A204.1 (cell line): ENCODE data around the gene ZNF438.
"Not testable (repeated sequence)": the region's sequence is repeated elsewhere in the genome, so short reads cannot be mapped to it uniquely, and the experiment has no call there.

Source experiments
- FAIRE-seq: peaks from 2 replicates; lab custom pipeline; 2012; peaks lifted over from hg19 to GRCh38; lab: Jason Lieb, UNC

ZNF438 gene, protein sequence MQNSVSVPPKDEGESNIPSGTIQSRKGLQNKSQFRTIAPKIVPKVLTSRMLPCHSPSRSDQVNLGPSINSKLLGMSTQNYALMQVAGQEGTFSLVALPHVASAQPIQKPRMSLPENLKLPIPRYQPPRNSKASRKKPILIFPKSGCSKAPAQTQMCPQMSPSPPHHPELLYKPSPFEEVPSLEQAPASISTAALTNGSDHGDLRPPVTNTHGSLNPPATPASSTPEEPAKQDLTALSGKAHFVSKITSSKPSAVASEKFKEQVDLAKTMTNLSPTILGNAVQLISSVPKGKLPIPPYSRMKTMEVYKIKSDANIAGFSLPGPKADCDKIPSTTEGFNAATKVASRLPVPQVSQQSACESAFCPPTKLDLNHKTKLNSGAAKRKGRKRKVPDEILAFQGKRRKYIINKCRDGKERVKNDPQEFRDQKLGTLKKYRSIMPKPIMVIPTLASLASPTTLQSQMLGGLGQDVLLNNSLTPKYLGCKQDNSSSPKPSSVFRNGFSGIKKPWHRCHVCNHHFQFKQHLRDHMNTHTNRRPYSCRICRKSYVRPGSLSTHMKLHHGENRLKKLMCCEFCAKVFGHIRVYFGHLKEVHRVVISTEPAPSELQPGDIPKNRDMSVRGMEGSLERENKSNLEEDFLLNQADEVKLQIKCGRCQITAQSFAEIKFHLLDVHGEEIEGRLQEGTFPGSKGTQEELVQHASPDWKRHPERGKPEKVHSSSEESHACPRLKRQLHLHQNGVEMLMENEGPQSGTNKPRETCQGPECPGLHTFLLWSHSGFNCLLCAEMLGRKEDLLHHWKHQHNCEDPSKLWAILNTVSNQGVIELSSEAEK

DNA sequence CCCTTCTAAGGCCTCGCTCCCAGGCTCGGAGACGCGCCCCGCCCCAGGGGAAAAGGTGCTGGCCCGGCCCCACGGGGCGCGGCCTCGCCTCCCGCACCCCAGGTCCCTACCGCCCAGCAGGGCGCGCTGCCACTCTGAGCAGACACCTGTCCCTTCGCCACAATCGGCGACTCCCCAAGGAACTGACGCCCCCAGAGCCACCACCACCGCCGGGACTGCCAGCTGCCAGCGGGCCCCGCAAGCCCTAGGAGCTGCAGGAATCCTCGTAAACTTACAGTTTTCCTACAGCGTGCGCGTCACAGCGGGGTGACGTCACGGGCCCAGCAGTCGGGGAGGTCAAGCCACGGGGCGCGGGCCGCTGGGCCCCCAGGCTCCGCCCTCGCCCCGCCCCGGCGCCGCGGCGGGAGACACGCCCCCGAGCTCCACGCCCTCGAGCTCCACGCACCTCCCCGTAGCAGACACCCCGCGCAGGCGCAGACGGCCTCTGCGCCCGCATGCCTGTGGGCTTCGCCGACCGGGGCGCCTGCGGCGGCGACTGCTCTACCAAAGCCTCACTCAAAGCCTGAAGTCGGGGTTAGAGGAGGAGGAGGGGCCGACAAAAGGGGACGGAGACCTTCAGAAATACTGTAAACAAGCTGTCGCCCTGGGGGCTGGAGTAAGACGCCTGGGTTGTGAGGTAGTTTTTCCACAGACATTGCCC lies at the start of gene ZNF438:
Gene ZNF438 (minus strand): TSS at position 308 of the 700 bp plus-strand sequence. CDS start 154,831 bp downstream, outside the sequence.
- no peak for FAIRE-seq

DNA sequence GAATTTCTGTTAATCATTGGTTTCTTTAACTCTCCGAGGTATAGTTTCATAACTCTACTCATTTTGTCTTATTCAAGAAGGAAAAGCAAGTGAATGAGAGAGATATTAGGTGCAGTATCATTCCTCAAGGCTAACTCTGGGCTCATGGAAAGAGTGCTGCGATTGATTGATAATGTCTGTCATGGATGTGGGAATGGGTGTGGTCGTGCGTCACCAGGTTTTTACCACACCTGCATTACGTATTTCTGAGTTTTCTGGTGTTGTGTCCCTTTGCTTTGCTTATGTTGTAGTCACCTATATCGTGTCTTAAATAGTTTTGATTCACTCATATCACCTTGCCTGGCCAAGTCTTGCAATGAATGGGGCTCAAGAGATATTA lies 44.9 kb upstream of the ZNF438 start:
- FAIRE-seq, result no peak

DNA sequence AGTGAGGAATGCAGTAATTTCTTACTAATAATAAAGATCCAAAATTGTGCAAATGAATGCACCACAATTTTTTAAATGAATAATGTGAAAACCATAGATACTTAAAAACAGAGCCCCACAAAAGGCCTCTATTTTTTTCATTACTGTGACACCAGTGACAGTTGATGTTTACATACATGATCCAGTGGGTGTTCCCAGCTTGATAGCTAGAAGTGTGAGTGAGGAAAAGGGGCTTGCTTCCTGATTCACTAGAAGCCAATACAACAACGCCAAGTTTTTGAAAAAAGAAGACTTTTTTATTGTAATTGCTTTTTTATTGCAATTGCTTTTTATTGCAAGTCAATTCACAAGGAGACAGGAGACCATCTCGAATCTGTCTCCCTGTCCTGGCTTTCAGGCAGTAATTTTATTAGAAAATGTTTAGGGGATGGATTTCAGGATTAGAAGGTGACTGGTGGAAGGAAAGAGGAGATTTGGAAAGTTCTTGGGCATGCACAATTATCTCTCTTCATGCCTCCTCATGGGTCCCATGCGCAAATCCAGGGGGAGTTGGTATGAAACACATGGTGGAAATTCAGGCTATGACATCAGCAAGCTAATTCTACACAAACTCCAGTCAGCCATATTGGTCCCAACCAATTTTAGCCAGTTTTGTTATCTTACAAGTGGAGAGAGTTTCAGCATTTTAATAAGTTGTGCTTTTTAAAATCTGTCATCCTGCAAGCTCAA lies 44.4 kb upstream of the ZNF438 start:
- no peak for FAIRE-seq

DNA sequence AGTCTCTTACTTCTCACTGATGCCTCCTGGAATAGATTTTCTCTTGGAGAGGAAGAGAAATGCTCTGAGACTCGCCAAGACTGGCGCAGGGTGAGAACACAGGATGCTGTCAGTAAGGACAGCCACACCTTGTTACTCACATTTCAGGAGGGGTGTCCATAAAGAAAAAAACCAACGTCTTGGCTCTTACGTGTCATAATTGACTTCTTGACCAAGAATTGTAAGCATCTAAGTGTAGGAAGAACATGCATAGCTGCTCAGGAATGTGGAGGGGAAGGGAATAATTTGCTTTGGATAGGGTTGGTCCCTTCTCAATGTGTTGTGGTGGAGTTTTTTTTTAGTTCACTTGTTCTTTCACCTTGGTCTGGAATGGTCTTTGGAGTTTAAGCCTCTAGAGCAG lies 43.8 kb upstream of the ZNF438 start:
- FAIRE-seq, result no peak

DNA sequence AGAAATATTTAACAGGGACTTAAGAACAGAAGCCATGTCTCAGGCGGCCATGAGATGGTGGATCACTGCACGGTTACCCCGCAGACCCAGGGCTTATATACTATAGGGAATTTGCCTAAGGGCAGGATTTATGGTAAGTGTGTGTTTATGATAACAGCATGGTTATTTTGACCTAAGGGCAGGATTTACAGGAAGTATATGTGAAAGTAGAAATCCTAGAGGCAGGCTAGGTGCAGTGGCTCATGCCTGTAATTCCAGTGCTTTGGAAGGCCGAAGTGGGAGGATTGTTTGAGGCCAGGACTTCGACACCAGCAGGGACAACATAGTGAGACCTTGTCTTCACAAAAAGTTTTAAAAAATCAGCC lies 43.0 kb upstream of the ZNF438 start:
- no peak for FAIRE-seq

DNA sequence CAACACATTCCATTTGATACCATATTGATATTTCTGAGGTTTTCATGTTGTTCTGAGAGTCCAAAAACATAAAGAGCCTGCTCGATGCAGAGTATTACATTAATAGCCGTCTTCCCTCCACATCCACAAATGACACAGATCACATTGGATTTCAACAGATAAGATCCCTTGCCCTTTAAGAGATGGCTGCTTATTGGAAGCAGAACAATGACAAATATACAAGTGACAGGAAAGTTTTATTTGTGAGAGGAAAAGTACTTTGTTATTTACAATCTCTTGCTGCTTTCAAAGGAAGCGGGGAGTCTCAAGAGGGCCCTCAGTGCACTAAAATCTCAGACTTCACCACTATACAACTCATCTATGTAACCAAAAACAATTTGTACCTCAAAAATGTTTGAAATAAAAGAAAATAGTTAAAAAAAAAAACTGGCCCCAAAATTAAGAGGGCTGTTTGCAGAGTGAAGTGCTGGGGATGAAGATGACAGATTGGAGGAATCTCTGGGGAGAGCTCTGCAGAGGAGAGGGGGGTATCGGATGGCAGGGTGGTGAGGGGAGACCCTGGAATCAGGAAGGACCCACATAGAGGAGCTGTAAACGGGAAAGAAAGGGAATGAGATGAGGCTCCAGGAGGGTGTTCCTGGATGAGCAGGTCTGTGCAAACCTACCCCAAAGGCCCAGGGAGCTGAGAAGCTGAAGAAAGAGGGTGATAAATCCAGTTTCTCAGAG lies 42.5 kb upstream of the ZNF438 start:
- FAIRE-seq, result no peak

DNA sequence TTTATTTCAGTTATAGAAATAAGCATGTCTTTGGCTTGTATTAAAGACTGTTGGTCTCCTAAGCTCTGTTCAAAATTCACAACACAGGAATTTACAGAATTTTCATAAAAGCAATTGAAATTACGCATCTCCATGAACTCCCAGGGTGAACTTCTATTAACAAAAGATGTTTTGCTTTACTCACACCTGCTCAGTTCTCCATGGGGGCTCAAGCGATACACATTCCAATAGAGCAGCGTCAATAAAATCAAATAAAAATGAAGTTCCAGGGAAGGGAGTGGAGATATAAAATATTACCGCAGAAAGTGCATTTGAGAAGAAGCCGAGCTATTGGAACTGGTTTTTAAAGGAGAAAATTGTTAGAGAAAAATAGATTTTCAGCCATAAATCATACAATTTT lies 41.5 kb upstream of the ZNF438 start:
- FAIRE-seq, result no peak

DNA sequence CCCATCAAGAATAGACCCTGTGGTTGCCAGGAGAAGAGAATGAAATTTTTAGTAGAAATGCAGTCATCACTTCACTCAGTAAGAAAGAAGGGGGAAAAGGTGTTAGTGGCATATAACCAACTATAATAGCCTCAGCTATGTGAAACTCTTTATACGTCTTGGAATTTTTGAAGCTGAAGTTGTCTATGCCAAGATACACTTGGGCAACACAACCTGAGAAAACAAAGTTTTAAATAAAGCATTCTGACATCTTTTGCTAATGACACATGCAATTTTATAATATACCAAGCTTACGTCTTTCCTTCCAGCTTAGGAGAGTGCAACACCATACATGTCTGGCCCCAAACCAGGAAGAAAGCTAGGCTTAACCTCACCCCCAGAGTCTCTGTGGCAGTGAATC lies 40.8 kb upstream of the ZNF438 start:
- no peak for FAIRE-seq

DNA sequence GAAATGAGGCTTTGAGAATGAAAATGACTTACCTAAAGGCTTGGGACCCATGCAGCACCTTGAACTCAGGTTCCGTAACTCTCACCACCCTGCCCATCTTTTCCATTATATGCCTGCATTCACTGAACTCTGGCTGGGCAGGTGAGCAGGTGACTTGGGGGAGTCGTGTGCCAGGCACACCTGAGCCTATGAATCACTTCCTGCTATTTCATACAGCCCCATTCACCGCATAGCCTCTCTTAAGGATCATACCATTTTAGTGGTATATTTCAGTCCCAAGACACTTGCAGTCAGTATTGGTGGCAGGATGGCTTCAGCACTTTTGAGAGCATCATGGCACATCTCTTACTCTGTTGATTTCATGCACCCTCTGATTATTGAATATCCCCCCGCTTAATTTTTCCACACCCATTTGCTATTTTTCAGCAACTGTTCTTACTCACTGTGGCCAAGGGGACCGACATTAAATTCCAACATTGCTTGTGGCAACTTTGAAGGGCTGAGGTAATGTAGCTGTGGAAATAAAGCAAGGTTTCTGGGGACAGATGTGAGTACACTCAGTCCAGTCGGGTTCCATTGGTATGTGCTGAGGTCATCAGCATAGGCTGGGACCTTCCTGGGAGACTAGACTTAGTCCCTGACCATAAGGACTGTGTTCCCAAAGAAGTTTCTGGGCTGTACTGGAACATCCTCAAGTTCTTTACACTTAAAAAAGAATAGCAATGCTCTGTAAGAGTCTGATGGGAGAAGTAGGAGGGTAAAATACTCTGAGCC lies 39.8 kb upstream of the ZNF438 start:
- FAIRE-seq, result no peak

DNA sequence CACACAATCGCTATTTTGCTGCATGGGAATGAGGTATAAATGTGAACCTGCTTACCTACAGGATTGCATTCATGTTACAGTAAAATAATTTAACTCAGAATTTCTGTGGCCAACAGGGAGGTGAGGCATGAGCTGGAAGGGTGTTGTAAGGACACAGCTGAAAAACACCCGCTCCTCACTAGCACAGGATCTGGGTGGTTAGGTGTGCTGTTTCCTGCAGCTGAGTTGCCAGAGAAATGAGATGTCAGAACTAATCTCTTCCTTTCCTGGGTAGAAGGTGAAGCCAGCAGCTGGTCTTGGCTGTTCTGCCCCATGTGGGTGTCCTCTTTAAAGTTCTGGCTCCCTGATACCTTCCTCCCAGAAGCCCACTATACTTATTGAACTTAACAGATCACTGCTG lies 39.0 kb upstream of the ZNF438 start:
- FAIRE-seq, result no peak

DNA sequence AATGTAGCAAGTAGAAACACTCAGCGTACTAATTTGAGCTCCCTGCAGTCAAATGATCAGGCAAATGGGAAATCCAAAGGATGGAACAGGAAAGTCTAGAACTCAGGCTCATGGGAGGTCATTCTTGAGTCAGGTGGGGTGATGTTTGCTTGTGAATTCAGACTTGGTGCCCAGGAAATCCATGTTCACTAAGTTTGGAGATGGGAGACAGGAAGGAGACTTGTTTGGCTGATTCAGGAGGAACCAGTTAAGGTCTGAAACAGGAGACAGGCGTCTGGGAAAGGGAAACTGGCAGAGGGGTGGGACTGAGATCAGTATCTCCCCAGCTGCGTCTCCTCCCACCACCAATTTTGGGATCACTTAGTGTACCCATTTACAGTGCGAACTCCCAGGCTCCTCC lies 38.4 kb upstream of the ZNF438 start:
- no peak for FAIRE-seq

DNA sequence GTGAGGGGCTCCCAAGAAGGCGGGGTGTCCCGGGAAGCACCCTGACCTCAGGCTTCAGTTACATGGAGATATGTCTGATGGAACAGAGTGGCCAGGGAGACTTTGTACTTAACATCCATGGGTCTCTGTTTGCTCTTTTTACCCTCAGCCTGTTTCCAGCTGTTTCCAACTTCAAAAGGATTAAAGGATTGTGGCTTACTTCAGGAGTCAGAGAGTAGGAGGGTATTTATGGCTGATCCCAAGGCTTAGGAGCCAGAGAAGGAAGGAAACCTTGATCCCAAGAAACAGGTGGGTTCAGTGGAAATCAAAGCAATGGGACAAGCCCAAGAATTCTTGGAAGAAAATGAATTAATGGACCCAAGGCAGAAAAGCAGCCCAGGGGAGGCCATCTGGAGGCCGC lies 37.7 kb upstream of the ZNF438 start:
- FAIRE-seq, result no peak

DNA sequence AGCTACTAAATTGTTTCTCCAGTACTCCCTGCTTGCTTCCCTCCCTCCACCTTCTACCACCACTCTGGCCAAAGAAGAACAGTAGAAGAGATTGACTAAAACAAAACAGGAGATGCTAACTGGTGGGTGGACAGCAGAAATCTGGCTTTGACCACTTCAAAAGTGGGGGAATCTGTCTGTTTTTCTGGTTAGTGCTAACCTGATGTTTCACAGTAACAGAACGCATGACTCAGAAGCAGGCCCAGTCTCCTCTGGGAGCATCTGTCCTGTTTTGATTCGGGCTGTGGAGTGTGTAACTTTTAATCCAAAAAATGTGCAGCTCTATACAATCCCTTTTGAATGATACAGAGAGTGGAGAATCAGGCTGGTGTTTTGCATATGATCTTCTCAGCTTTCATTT lies 32.7 kb upstream of the ZNF438 start:
- no peak for FAIRE-seq

DNA sequence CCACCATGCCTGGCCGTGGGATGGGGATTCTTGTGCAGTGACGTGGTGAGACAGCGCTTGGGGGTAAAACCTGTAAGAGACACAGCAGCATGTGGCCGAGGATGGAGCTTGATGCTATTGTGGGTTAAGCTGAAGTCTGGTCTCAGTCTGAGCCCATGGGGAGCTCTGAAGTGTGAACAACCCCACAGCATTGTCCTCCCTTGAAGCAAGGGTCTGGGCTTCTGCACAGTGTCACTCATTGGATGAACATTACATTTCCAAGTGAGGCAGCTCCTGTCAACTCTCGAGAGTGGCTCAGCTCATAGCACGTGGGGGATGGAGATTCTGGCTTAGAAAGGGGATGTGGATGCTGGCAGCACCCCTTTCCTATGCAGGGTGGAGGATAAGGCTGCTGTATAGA lies 32.2 kb upstream of the ZNF438 start:
- FAIRE-seq, result no peak

DNA sequence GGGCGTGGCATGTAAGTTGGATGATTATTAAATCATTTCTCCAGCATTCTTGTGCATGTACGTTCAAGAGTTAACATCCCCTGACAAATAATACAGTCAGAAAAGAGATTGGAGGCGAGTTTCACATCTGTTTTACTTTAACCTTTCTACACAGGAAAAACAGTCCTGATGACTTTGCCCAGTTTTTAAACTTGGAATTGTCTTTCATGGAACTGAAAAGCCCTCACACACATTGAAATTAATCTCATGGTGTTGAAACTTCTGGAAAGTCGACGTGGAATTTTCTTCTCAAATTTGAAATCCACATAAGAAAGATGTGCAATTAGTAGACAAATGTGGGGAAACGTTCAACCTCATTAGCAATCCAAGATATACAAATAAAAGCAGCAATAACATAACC lies 31.2 kb upstream of the ZNF438 start:
- no peak for FAIRE-seq

DNA sequence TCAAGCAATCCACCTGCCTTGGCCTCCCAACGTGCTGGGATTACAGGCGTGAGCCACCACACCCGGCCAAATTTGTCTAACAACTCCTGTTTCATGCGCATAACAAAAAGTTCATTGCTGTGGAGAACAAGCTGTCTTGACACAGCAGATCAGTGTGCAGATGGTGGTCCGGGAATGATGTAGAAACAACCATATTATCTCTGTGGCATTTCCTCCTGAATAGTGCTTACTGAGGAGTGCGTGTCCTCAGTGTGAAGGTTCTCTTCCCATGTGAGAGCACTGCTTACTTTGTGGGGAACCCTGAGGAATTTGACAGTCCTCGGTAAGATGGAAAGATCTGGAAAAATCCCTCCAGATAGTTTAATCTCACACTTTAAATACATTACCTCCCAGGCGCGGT lies 30.3 kb upstream of the ZNF438 start:
- FAIRE-seq, result no peak

DNA sequence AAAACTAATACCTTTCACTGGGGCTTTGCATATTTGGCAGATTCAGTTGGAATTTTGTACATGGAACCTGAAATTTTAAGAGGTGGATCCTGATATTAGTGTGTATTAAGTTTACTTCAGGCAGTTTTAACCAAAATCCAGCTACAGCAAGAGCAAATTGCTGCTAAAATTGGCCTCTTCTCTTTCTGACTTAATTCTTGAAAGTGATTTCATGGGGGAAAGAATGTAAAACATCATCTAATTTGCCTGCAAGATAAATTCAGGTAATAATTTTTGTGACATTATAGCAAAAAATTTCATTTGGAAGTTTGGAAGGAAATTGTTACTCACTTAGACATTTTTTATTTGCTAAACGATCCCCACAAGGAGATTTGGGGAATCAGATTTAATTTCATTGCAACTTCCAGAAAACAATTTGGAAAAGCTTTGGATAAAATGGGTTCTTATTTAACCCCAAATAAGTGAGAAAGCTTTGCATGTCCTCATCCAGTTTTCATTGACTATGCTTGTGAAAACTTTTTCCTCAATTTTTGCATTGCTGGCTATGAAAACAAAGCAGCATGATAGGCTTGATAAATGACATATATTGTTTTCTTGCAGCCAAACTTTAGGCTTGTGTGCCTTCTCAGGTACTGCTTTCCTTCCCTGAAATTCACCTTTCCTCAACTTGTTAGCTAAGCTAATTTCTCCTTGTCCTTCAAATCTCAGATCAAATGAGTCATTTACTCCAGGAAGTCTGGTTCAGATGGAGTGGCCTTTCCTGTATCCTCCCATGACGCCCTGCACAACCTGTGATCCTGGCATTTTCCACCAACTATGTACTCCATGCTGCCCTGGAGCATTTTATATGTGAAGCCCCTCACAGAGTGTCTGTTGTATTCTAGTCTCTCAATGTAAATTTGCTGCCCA lies 27.4 kb upstream of the ZNF438 start:
- FAIRE-seq, result no peak

DNA sequence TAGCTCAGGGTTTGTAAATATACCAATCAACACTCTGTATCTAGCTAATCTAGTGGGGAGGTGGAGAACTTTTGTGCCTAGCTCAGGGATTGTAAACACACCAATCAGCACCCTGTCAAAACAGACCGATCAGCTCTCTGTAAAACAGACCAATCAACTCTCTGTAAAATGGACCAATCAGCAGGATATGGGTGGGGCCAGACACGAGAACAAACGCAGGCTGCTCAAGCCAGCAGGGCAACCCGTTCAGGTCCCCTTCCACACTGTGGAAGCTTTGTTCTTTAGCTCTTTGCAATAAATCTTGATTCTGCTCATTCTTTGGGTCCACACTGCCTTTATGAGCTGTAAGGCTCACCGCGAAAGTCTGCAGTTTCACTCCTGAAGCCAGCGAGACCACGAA lies 25.0 kb upstream of the ZNF438 start:
- not testable (repeated sequence) for FAIRE-seq

DNA sequence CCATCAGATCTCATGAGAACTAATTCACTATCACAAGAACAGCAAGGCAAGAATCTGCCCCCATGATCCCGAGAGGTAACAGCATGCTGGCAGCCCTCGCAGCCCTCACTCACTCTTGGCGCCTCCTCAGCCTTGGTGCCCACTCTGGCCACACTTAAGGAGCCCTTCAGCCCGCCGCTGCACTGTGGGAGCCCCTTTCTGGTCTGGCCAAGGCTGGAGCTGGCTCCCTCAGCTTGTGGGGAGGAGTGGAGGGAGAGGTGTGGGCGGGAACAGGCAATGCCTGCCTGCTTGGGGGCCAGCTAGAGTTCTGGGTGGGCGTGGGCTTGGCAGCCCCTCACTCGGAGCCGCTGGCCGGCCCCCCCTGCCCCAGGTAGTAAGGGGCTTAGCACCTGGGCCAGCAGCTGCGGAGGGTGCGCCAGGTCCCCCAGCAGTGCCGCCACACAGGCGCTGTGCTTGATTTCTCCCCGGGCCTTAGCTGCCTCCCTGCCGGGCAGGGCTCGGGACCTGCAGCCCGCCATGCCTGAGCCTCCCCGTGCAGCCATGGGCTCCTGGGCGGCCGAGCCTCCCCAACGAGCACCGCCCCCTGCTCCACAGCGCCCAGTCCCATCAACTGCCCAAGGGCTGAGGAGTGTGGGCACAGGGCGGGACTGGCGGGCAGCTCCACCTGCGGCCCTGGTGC lies 24.0 kb upstream of the ZNF438 start:
- FAIRE-seq, result no peak
